Body of pancreas (tissue), 4 donors: ENCODE data around the gene SLC20A1. TPM values are rescaled to one million over a fixed set of nuclear protein-coding genes. Genes with fewer than 3 reads are reported as not detected.
A peak's percentile ranks its signal among the peaks of the same experiment; 100 is the strongest.

ENCODE experiments used
- ATAC-seq: fragments of 150-250 bp; one replicate; pipeline ENCODE4 v1.9.1; 2016
- DNase-seq, 4 donors: peaks; one replicate each; pipeline ENCODE4 v3.0.0-alpha.2; 2019
- H3K27ac ChIP-seq, 4 donors: fragments of 200-600 bp; sonication (generic); 1 replicate in 3 of 4; 2 replicates in 1 of 4; pipeline versions ENCODE4 v1.5.1 to v1.6.1; 2016 to 2019; ENCODE audit warnings: mild to moderate bottlenecking in 1 of 4, mixed read lengths in 1 of 4, moderate library complexity in 1 of 4
- H3K27me3 ChIP-seq, 2 donors: fragments of 200-600 bp; sonication (generic); one replicate each; pipeline ENCODE4 v1.6.0; 2016; ENCODE audit warnings: mild to moderate bottlenecking in 1 of 2
- H3K36me3 ChIP-seq, 2 donors: fragments of 200-600 bp; sonication (generic); replicated peaks in 1 of 2; 2 replicates each; pipeline ENCODE4 v1.5.1; 2016; ENCODE audit warnings: low read depth in 2 of 2; ENCODE audit not compliant: insufficient read depth in 1 of 2
- H3K4me1 ChIP-seq: fragments of 200-600 bp; sonication (generic); one replicate; pipeline ENCODE4 v1.6.0; 2016
- H3K4me3 ChIP-seq, 2 donors: fragments of 200-600 bp; sonication (generic); 1 replicate in 1 of 2; 2 replicates in 1 of 2; pipeline ENCODE4 v1.5.1; 2016 to 2019
- H3K9me3 ChIP-seq, 3 donors: fragments of 200-600 bp; sonication (generic); 1 replicate in 2 of 3; 2 replicates in 1 of 3; pipeline ENCODE4 v1.5.1; 2016
- CTCF ChIP-seq, 7 experiments: fragments of 450-650 bp in 4 of 7; fragments of 200-600 bp in 3 of 7; sonication (generic) in 3 of 7; IDR thresholded peaks; one replicate each; pipeline ENCODE4 v1.5.1; 2016 to 2019; ENCODE audit warnings: antibody characterized with exemption in 7 of 7
- POLR2A ChIP-seq, 3 donors: fragments of 450-650 bp; IDR thresholded peaks; one replicate each; pipeline ENCODE4 v1.6.1; 2016; ENCODE audit warnings: antibody characterized with exemption in 3 of 3, mild to moderate bottlenecking in 2 of 3
- WGBS, 2 donors: methylation state at CpG; one replicate each; pipeline ENCODE4 v1.1.5; 2017; 5-methylcytosine and 5-hydroxymethylcytosine counted together
- intact Hi-C: fragments of 100-400 bp; cut with DNase I; formaldehyde crosslinking; loops from one replicate; pipeline ENCODE4 v1.15.1; 2023
- total RNA-seq, 2 donors: library from RNA; depleted of rRNA; stranded (reverse); fragments of >200 nt; gene quantifications; one replicate each; pipeline ENCODE4 v1.1.0, GENCODE V29; 2016

Gene SLC20A1
- total RNA-seq, 2 donors from 2014 or later = 20.5 to 50.1 TPM

GRCh38 chr2:112648081-112648480 is 2.3 kb downstream of the SLC20A1 start:
- TF ChIP-seq CTCF (IDR thresholded peaks at IDR 0.05) (no peak), POLR2A (IDR thresholded peaks at IDR 0.05) (no peak)
- DNase-seq = peak in 1 of 4 donors; percentile 27
- ATAC-seq = no peak
- Histone ChIP-seq H3K36me3 (peaks cover 6 to 15% of the 10 kb centered on the region in 2 donors), H3K4me3 (no peak overlapping the region), H3K9me3 (no peaks in the 10 kb centered on the region), H3K4me1 (peaks cover 49% of the 10 kb centered on the region), H3K27me3 (no peaks in the 10 kb centered on the region), H3K27ac (peak overlapping the region in 1 of 4 donors; percentile 3)
- intact Hi-C loops = no loop called here
- 31 to 48% methylated on average over 2 of the region's 2 CpGs for WGBS, 2 donors

GRCh38 chr2:112656679-112657078 is 10.9 kb downstream of the SLC20A1 start:
- TF ChIP-seq CTCF (IDR thresholded peaks at IDR 0.05) = no peak
- H3K9me3 ChIP-seq = no peaks in the 10 kb centered on the region
- peaks cover 17% of the 10 kb centered on the region for H3K4me1 ChIP-seq
- no peak overlapping the region for H3K4me3 ChIP-seq
- no peak overlapping the region for H3K27ac ChIP-seq
- no peak for ATAC-seq
- intact Hi-C loops = no loop called here
- H3K27me3 ChIP-seq = no peaks in the 10 kb centered on the region
- H3K36me3 ChIP-seq = peaks cover 7 to 28% of the 10 kb centered on the region in 2 donors
- 93% methylated on average over 4 of the region's 4 CpGs for WGBS, 2 donors
- no peak for DNase-seq

- Histone ChIP-seq H3K9me3 (no peaks in the 10 kb centered on the region), H3K4me1 (peaks cover 12% of the 10 kb centered on the region), H3K27ac (no peak overlapping the region), H3K4me3 (no peak overlapping the region), H3K36me3 (peaks cover 15 to 22% of the 10 kb centered on the region in 2 donors), H3K27me3 (no peaks in the 10 kb centered on the region)
- TF ChIP-seq CTCF (IDR thresholded peaks at IDR 0.05) = no peak
- TF ChIP-seq POLR2A (IDR thresholded peaks at IDR 0.05) = no peak
- WGBS, 2 donors = 88% methylated on average over 2 of the region's 2 CpGs
- DNase-seq = no peak
- intact Hi-C loops = no loop called here
- ATAC-seq = no peak
These were observed 12.6 kb downstream of the SLC20A1 start for GRCh38 chr2:112658301-112658700.

GRCh38 chr2:112658839-112659667 is 13.3 kb downstream of the SLC20A1 start:
- Histone ChIP-seq H3K9me3 (no peaks in the 10 kb centered on the region), H3K27me3 (no peaks in the 10 kb centered on the region), H3K4me3 (no peak overlapping the region), H3K36me3 (peaks cover 17 to 18% of the 10 kb centered on the region in 2 donors), H3K4me1 (peaks cover 12% of the 10 kb centered on the region), H3K27ac (no peak overlapping the region)
- no peak for DNase-seq
- intact Hi-C loops = no loop called here
- WGBS, 2 donors = 85 to 89% methylated on average over 10 to 11 of the region's 11 CpGs
- no peak for TF ChIP-seq POLR2A (IDR thresholded peaks at IDR 0.05)
- TF ChIP-seq CTCF (IDR thresholded peaks at IDR 0.05) = no peak
- no peak for ATAC-seq

GRCh38 chr2:112660138-112660537 is 14.4 kb downstream of the SLC20A1 start:
- Histone ChIP-seq H3K9me3 (no peaks in the 10 kb centered on the region), H3K36me3 (peaks cover 16 to 17% of the 10 kb centered on the region in 2 donors), H3K4me1 (peaks cover 12% of the 10 kb centered on the region), H3K4me3 (no peak overlapping the region), H3K27me3 (no peaks in the 10 kb centered on the region), H3K27ac (no peak overlapping the region)
- DNase-seq (no peak), ATAC-seq (no peak)
- intact Hi-C loops = no loop called here
- no peak for TF ChIP-seq POLR2A (IDR thresholded peaks at IDR 0.05)
- TF ChIP-seq CTCF (IDR thresholded peaks at IDR 0.05) = no peak
